ENCODE data around the gene HAS3. TPM values are rescaled to one million over a fixed set of nuclear protein-coding genes. Genes with fewer than 3 reads are reported as not detected.

HAS3 gene
- total RNA-seq, 3 donors from 2014 or later, result 0.96 to 10.5 (median 2.5) TPM

Other genes starting within 250 kb of the HAS3 start
- 10 to 100 TPM; 54.1 to 85.8 (median 71.2) TPM for gene CHTF8, start 26.9 kb downstream of the HAS3 start, total RNA-seq
- gene UTP4, start 27.0 kb downstream of the HAS3 start, total RNA-seq, result 10 to 100 TPM; 24.6 to 34.1 (median 33.9) TPM
- gene SNTB2, start 81.5 kb downstream of the HAS3 start, total RNA-seq, result 10 to 100 TPM; 29.8 to 78.1 (median 36.6) TPM
- gene VPS4A, start 205.7 kb downstream of the HAS3 start, total RNA-seq, result 10 to 100 TPM; 31.3 to 43.8 (median 32.4) TPM
- 10 to 100 TPM; 13.9 to 20.2 (median 19.7) TPM for gene PDF, start 224.9 kb downstream of the HAS3 start, total RNA-seq
- gene COG8, start 233.9 kb downstream of the HAS3 start, total RNA-seq, result 10 to 100 TPM; 40.2 to 52.8 (median 44.9) TPM
- 10 to 100 TPM; 10.6 to 16.1 (median 15.4) TPM for gene NIP7, start 234.1 kb downstream of the HAS3 start, total RNA-seq
- gene TMED6, start 246.1 kb downstream of the HAS3 start, total RNA-seq, result 1 to 10 TPM in 1 of 3 donors, under 1 TPM in 1, not detected in 1; 0.32 to 1.3 TPM